Measurements from ENCODE around the gene TBC1D24.
A peak's percentile ranks its signal among the peaks of the same experiment; 100 is the strongest.
"Not testable (repeated sequence)": the region's sequence is repeated elsewhere in the genome, so short reads cannot be mapped to it uniquely, and the experiment has no call there.

Gene TBC1D24

DNA sequence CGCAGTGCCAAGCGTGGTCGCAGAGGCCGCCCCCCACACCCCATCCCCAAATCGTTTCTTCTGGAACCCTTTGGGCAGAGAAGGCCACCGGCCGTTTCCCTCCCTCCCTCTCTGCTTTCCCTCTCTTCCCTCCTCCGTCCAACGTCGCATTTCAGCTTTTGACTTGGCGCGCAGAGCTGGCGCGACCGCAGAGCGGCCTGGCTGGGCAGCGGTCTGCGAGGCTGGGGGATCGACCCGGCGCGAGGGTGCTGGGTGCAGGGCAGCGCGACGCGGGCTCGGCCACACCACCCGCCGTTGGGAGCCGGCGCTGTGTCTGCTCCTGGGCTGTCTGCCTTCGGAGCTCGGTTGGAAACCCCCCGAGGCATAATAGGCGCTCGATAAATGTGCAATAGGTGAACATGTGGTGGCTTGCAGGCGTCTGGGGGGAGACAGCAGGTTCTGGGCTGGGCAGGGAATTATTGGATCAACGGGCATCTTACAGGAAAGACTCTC is 6.6 kb upstream of the TBC1D24 start:
- DNase-seq: peak in 5 of 56 donors; percentile 13 to 37 (median 23)

DNA sequence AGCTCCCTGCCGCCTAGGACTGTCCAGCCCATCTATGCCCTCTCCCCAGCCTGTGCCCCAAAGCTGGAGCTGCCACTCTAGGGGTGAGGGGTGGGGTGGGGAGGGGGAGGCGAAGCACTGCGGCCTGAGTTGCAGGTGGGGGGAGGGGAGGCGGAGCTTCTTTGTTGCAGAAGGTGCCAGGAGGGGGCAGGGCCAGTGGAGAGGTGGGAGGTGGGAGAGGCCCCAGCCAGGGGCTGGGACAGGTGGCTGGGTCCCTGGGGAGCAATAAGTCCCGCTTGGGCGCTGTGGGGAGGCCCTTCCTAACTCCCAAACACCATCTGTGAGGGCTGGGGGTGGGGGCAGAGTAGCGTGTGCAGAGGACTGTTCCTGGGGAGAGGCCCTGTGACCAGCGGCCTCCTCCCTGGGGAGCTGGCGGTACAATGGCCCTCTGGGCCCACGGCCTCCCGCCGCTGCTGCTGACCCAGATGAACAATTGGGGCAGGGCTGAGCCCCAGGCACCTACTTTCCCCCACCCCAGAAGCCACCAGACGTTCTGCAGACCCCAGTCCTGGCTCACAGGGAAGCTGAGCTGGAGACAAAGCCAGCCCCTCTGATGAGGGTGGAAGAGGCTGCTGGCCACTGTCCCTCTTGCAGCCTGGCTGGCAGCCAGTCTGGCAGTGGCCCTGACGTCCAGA is 6.1 kb upstream of the TBC1D24 start:
- DNase-seq: peak in 32 of 56 donors; percentile 21 to 76 (median 48)

DNA sequence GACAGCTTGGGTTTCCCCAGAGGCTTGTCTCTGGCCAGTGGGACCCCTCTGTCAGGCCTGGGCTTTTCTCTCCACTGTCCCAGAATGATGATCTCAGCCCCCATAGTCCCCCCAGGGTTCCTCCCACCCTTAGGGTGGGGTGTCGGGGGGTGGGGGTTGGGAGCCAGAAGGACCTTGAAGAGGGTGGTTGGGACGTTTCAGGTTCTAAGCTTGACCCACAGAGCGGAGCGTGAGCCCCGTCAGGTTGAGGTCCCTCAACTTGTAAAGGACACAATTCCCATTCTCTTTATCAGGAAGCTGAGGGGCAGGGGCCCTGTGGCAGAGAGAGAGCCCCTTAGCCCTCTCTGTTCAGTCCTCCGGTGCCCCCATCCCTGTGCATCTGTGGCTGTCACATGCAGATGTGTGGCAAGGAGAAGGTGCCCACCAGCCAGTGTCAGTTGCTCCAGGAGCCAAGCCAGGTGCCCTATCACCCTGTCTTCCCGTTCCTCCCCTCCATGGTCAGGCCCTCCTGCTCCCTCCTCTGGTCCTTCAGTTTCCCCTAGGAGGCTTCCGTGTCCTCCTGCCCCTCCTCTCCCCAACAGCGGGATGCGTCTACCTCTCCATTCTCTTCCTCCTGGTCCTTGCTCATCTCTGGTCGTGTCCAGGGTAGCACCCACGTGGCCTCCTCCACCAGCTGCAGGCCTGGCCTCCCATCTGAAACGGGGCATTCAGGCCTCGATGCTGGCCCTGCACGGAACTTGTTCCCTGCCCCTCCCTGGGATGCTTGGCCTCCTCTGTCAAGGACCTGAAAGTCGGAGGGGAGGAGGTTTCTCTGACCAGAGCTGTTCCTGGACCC is 5.3 kb upstream of the TBC1D24 start:
- DNase-seq: peak in 2 of 56 donors; percentile 18 to 27

DNA sequence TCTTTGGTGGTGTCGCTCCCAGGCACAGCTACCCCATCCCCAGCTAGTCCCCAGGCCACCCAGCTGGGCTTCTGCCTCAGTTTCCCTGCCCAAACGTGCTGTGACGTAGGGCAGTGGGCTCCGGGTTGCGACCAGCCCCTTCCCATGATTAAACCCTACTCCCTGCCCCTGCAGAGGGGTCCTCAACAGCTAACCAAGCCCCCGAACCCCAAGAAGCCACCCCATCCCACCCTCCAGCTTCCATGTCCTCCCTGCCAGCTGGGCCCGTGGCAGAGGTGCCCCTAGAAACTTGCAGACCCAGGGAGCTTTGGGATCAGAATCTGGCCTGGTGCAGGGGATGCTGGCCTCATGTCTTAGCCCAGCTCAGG is 4.7 kb upstream of the TBC1D24 start:
- no peak for DNase-seq

DNA sequence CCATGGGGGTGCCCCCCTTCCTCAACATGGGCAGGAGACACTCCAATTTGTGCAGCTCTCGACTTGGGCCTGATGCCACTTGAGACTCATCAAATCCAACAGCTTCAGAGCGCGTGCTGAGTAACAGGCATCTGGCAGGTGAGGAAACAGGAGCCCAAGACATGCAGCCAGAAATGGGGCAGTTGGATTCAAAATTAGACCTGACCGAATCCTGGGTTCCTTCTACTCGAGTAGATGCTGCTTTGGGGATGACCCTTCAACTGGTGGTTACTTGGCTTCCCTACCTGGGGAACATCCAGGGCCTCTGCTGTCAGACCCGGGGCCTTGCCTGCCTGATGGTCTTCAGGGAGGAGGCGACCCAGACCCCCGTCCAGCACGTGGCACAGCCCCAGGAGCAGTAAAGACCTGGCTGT is 4.3 kb upstream of the TBC1D24 start:
- peak in 3 of 56 donors; percentile 13 to 62 (median 47) for DNase-seq

DNA sequence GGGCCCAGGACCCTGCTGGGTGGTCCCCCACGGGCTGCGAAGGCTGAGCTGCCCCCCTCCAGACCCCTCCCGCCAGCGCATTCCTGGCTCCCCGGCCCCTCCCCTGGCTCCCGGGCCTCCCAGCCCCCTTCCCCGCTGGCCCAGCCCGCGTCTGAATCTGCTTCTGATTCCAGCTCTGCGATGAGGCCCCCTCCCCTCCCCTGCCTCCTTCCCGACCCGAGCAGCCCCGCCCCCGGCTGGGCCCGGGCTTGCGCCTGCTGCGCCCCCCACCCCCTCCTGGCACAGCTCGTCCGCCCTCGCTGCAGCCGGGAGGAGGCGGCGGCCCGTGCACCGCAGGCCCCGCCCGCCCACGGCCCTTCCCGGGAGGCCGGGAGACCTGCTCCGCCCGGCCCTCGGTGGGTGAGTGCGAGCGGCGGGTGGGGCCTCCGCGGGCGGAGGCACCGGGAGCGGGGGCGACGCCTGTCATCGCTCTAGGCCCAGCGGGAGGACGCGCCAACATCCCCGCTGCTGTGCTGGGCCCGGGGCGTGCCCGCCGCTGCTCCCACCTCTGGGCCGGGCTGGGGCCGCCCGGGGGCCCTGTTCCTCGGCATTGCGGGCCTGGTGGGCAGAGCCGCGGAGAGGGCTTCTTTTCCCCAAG is 3.8 kb upstream of the TBC1D24 start, which contains the start of gene NTN3:
Gene NTN3 (plus strand): TSS at position 282 of the 637 bp plus-strand sequence. CDS start 405 bp downstream, outside the sequence.
- DNase-seq: peak in 8 of 56 donors; percentile 12 to 80 (median 40)

DNA sequence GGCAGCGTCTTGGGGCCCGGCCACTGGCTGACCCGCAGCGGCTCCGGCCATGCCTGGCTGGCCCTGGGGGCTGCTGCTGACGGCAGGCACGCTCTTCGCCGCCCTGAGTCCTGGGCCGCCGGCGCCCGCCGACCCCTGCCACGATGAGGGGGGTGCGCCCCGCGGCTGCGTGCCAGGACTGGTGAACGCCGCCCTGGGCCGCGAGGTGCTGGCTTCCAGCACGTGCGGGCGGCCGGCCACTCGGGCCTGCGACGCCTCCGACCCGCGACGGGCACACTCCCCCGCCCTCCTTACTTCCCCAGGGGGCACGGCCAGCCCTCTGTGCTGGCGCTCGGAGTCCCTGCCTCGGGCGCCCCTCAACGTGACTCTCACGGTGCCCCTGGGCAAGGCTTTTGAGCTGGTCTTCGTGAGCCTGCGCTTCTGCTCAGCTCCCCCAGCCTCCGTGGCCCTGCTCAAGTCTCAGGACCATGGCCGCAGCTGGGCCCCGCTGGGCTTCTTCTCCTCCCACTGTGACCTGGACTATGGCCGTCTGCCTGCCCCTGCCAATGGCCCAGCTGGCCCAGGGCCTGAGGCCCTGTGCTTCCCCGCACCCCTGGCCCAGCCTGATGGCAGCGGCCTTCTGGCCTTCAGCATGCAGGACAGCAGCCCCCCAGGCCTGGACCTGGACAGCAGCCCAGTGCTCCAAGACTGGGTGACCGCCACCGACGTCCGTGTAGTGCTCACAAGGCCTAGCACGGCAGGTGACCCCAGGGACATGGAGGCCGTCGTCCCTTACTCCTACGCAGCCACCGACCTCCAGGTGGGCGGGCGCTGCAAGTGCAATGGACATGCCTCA is 3.1 kb upstream of the TBC1D24 start:
- peak in 3 of 56 donors; percentile 20 to 31 (median 29) for DNase-seq

DNA sequence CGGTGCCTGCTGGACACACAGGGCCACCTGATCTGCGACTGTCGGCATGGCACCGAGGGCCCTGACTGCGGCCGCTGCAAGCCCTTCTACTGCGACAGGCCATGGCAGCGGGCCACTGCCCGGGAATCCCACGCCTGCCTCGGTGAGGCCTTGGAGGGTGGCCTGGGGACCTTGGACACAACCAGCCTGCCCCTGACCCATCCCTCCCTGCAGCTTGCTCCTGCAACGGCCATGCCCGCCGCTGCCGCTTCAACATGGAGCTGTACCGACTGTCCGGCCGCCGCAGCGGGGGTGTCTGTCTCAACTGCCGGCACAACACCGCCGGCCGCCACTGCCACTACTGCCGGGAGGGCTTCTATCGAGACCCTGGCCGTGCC is 2.5 kb upstream of the TBC1D24 start:
- no peak for DNase-seq

DNA sequence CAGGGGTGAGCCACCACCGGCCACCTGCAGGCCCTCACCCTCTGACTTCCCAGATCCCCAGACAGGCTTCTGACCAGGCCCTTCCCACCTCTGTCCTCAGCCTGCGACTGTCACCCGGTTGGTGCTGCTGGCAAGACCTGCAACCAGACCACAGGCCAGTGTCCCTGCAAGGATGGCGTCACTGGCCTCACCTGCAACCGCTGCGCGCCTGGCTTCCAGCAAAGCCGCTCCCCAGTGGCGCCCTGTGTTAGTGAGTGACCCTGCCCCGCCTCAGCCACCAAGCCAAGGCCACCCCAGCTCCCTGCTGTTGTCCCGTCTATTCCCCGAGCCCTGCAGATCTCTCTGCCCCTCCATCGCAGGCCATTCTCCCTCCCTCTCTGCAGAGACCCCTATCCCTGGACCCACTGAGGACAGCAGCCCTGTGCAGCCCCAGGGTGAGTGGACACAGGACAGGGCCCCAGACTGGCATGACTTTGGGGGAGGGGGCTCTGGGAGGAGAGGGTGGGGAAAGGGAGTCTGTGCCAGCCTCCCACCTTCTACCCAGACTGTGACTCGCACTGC is 2.0 kb upstream of the TBC1D24 start:
- DNase-seq: no peak

DNA sequence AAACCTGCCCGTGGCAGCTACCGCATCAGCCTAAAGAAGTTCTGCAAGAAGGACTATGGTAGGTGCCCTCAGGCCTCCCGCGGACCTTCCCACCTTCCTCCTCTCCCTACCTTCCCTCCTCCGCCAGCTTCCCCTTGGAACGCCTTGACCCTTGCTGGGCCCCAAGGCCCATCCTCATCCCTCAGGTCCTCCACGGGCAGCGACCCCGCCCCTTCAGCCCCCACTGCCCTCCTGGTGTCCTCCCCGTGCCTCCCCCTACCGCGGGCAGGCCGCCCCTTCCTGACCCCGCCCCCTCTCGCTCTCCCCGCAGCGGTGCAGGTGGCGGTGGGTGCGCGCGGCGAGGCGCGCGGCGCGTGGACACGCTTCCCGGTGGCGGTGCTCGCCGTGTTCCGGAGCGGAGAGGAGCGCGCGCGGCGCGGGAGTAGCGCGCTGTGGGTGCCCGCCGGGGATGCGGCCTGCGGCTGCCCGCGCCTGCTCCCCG is 1.4 kb upstream of the TBC1D24 start:
- DNase-seq: peak in 11 of 56 donors; percentile 25 to 67 (median 54)

DNA sequence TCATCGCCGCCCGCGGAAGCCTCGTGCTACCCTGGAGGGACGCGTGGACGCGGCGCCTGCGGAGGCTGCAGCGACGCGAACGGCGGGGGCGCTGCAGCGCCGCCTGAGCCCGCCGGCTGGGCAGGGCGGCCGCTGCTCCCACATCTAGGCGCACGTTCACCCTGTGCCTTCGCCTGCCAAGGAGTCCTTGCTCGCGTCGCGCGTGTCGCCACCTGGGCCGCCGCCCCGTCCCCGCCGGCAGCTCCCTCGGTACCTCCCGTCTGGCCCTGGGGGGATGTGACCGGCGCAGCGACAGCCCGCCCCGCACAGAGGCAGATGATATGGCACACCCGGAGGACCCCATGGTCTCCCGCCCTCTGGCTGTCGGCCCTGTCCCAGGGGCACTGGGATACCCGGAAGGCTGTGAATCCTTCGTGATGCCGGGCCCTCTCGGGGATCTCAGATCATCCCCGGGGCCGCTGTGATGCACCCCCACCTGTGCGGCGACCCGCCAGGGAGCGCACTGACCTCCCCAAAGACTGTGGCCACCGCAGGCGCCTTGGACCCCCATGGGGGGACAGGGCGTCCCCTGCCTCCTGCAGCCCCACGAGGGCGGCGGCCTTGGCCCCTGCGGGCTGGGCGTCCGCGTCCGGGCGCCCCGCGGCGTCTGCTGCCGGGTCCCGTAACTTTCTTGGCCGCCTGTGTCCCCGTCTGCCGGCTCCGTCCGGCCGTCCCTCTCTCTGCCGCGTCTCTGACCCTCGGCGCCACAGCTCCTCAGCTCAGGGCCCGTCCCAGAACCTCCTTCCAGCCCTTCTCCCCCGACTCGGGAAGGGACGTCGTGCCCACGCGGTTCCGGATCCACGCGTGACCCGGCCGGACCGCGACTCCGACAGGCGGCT is 689 bp upstream of the TBC1D24 start:
- peak in 37 of 56 donors; percentile 19 to 76 (median 45) for DNase-seq

DNA sequence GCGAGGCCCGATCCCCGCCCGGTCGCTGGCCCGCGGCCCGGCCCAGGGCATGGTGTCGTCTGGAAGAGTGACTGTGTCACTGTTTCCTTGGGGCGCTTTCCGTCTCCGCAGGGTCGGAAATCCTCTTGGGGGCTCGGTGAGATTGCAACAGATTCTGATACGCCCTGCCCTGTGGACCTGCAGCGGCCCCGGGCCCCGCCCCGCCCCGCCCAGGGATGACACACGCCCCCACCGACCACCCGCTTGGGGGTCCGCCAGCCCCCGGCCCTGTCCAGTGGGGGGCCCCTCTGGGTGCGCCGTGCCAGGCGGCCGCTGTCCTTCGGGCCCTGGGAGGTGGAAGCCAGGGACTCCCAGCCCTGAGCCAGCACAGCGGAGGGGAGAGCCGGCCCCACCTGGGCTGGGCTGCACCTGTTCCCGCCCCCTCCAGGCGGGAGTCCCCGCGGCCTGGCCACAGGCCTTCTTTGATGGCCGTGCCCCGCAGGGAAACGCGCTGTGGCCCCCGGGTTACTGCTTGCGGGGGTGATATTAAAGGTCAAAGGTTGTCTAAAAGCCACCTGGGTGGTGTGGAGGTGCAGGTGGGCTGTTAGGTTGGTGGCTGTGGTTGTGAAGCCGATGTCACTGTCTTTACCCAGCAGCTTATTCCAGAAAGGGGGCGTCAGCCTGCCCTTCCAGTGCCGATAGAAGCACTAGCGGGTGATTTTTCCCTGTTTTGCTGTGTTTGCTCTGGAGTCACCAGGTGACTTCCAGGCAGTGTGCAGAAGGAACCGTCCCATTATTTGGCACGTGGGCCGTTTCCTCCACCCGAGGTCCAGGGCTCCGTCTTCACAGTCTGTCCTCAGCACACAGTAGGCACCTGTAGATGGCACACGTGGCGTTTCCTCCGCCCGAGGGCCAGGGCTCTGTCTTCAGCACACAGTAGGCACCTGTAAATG is 752 bp downstream of the TBC1D24 start:
- DNase-seq: peak in 3 of 56 donors; percentile 46 to 72 (median 51)

DNA sequence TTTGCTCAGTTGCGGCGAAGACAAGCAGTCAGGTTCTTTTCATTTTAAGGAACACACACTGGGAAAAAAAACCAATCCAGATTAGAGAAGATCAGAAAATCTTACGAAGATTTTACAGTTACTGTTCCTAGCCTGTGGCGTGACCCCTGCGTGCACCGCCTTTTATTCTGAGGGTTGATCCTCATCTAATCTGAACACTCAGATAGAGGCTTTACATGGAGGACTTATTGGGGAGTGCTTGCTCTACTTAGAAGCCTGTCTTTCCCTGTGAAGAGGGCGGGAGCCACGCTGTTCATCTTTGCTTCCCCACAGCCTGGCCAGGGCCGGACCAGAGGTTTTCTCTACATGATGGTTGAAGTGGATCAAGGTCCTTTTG is 1.4 kb downstream of the TBC1D24 start:
- DNase-seq: no peak

DNA sequence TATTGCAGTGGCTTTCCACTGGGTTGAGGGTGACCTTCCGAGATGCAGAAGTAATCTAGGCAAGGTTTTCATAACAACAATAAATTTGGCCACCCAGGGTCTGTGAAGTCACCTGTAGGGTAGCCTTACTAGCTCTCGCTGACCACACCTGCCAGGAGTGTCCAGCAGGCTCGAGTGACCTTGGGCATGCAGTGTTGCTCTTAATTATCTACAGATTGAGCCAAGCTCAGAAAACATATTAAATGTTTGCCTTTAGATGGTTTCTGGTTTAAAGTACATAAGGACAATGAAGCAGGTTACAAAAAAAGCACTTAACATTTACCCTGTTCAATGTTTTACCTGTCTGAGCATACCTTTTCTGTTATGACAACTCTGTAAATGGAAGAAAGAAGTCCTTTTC is 1.8 kb downstream of the TBC1D24 start:
- no peak for DNase-seq

DNA sequence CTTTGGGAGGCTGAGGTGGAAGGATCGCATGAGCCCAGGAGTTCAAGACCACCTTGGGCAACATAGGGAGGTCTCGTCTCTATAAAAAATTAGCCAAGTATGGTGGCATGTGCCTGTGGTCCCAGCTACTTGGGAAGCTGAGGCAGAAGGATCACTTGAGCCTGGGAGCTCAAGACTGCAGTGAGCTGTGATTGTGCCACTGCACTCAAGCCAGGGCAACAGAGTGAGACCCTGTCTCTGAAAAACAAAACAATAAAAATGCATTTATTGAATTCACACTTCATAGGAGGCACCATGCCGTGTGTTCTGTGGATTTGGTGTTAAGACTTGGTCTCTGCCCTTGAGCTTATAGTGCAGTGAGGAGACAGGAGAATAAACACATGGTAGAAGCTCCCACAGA is 2.4 kb downstream of the TBC1D24 start:
- DNase-seq: no peak

DNA sequence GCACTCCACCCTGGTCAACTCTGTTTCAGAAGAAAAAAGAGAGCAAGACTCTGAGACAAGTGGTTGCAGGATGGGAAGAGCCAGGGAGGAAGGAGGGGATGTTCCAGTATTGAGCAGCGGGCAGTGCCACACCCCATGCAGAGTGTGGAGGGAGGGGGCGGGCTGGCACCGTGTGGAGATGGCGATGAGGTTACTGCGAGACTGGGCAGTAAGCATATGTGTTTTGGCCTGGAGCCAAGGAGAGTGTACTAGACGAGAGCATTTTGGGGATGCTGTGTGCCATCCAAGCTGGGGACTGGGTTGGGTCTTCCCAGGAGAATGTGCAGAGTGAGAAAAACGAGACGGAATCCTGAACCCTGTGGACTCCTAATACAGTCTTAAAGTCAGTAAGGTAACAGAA is 3.4 kb downstream of the TBC1D24 start:
- no peak for DNase-seq

DNA sequence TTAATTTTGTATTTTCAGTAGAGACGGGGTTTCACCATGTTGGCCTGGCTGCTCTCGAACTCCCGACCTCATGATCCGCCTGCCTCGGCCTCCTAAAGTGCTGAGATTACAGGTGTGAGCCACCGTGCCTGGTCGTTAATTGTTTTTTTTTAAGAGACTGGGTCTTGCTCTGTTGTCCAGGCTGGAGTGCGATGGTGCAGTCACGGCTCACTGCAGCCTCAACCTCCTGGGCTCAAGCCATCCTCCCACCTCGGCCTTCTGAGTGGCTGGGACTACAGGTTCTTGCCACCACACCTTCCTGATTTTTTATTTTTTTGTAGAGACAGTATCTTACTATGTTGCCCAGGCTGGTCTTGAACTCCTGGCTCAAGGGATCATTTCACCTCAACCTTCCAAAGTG is 5.1 kb downstream of the TBC1D24 start:
- not testable (repeated sequence) for DNase-seq

DNA sequence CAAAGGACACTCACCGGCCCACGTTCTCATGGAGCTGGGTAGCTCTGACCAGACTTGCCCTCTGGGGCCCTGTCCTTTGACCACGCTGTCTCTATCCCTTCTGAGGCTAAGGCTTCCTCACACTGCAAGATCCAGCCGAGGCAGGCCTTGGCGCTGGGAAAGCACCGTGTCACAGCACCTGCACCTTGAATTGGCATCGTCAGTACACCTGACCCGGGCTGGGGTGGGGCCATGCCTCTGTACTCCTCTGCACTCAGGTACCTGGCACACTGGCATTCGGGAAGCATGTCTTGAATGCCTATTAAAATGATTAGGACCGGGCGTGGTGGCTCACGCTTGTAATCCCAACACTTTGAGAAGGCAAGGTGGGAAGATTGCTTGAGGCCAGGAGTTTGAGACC is 6.0 kb downstream of the TBC1D24 start:
- DNase-seq: no peak
